Measurements from ENCODE around the gene MAST4. TPM values are rescaled to one million over a fixed set of nuclear protein-coding genes. Genes with fewer than 3 reads are reported as not detected.

Gene MAST4
- total and polyA plus RNA-seq, 2 donors = 17.0 to 18.8 TPM

- WGBS = 89% methylated on average over 2 of the region's 2 CpGs
- H3K4me3 ChIP-seq (ENCODE audit: low read length in 2 of 2) = no peak overlapping the region
- no peaks in the 10 kb centered on the region for H3K36me3 ChIP-seq (ENCODE audit: control insufficient read depth in 2 of 2, insufficient read depth in 2 of 2, low read length in 1 of 2)
- H3K27me3 ChIP-seq (ENCODE audit: control insufficient read depth in 2 of 2, insufficient read depth in 1 of 2, low read length in 1 of 2) = no peaks in the 10 kb centered on the region
- no peaks in the 10 kb centered on the region for H3K4me1 ChIP-seq (ENCODE audit: control insufficient read depth in 2 of 2, insufficient read depth in 2 of 2, low read length in 2 of 2)
- H3K9me3 ChIP-seq (ENCODE audit: control insufficient read depth in 2 of 2, insufficient read depth in 1 of 2, low read length in 1 of 2) = no peaks in the 10 kb centered on the region
- H3K27ac ChIP-seq (ENCODE audit: low read depth in 1 of 2, low read length in 1 of 2) = no peak overlapping the region
- no peak for DNase-seq (ENCODE audit: low read depth in 6 of 9, low spot score in 9 of 9)
These were observed 33.3 kb downstream of the MAST4 start for GRCh38 chr5:66629446-66629845.

GRCh38 chr5:66633754-66634153 is 37.6 kb downstream of the MAST4 start:
- Histone ChIP-seq H3K27me3 (ENCODE audit: control insufficient read depth in 2 of 2, insufficient read depth in 1 of 2, low read length in 1 of 2) (no peaks in the 10 kb centered on the region), H3K4me3 (ENCODE audit: low read length in 2 of 2) (no peak overlapping the region), H3K9me3 (ENCODE audit: control insufficient read depth in 2 of 2, insufficient read depth in 1 of 2, low read length in 1 of 2) (no peaks in the 10 kb centered on the region), H3K4me1 (ENCODE audit: control insufficient read depth in 2 of 2, insufficient read depth in 2 of 2, low read length in 2 of 2) (no peaks in the 10 kb centered on the region), H3K27ac (ENCODE audit: low read depth in 1 of 2, low read length in 1 of 2) (no peak overlapping the region), H3K36me3 (ENCODE audit: control insufficient read depth in 2 of 2, insufficient read depth in 2 of 2, low read length in 1 of 2) (no peaks in the 10 kb centered on the region)
- WGBS = 94% methylated on average over 3 of the region's 3 CpGs
- no peak for DNase-seq (ENCODE audit: low read depth in 6 of 9, low spot score in 9 of 9)

GRCh38 chr5:66634601-66635000 is 38.4 kb downstream of the MAST4 start:
- no peak overlapping the region for H3K4me3 ChIP-seq (ENCODE audit: low read length in 2 of 2)
- no peaks in the 10 kb centered on the region for H3K9me3 ChIP-seq (ENCODE audit: control insufficient read depth in 2 of 2, insufficient read depth in 1 of 2, low read length in 1 of 2)
- WGBS = 82% methylated on average over 3 of the region's 3 CpGs
- no peaks in the 10 kb centered on the region for H3K36me3 ChIP-seq (ENCODE audit: control insufficient read depth in 2 of 2, insufficient read depth in 2 of 2, low read length in 1 of 2)
- H3K27me3 ChIP-seq (ENCODE audit: control insufficient read depth in 2 of 2, insufficient read depth in 1 of 2, low read length in 1 of 2) = no peaks in the 10 kb centered on the region
- DNase-seq (ENCODE audit: low read depth in 6 of 9, low spot score in 9 of 9) = no peak
- no peak overlapping the region for H3K27ac ChIP-seq (ENCODE audit: low read depth in 1 of 2, low read length in 1 of 2)
- H3K4me1 ChIP-seq (ENCODE audit: control insufficient read depth in 2 of 2, insufficient read depth in 2 of 2, low read length in 2 of 2) = no peaks in the 10 kb centered on the region

- DNase-seq (ENCODE audit: low read depth in 6 of 9, low spot score in 9 of 9) = no peak
- no peaks in the 10 kb centered on the region for H3K36me3 ChIP-seq (ENCODE audit: control insufficient read depth in 2 of 2, insufficient read depth in 2 of 2, low read length in 1 of 2)
- no peak overlapping the region for H3K27ac ChIP-seq (ENCODE audit: low read depth in 1 of 2, low read length in 1 of 2)
- H3K4me1 ChIP-seq (ENCODE audit: control insufficient read depth in 2 of 2, insufficient read depth in 2 of 2, low read length in 2 of 2) = no peaks in the 10 kb centered on the region
- no peaks in the 10 kb centered on the region for H3K9me3 ChIP-seq (ENCODE audit: control insufficient read depth in 2 of 2, insufficient read depth in 1 of 2, low read length in 1 of 2)
- H3K4me3 ChIP-seq (ENCODE audit: low read length in 2 of 2) = no peak overlapping the region
- no peaks in the 10 kb centered on the region for H3K27me3 ChIP-seq (ENCODE audit: control insufficient read depth in 2 of 2, insufficient read depth in 1 of 2, low read length in 1 of 2)
- 96% methylated on average over 4 of the region's 4 CpGs for WGBS
These were observed 41.8 kb downstream of the MAST4 start for GRCh38 chr5:66637994-66638393.

- H3K4me3 ChIP-seq (ENCODE audit: low read length in 2 of 2) = no peak overlapping the region
- WGBS = 90% methylated on average over 1 of the region's 1 CpG
- no peak for DNase-seq (ENCODE audit: low read depth in 6 of 9, low spot score in 9 of 9)
- H3K36me3 ChIP-seq (ENCODE audit: control insufficient read depth in 2 of 2, insufficient read depth in 2 of 2, low read length in 1 of 2) = no peaks in the 10 kb centered on the region
- H3K4me1 ChIP-seq (ENCODE audit: control insufficient read depth in 2 of 2, insufficient read depth in 2 of 2, low read length in 2 of 2) = no peaks in the 10 kb centered on the region
- H3K27me3 ChIP-seq (ENCODE audit: control insufficient read depth in 2 of 2, insufficient read depth in 1 of 2, low read length in 1 of 2) = no peaks in the 10 kb centered on the region
- no peak overlapping the region for H3K27ac ChIP-seq (ENCODE audit: low read depth in 1 of 2, low read length in 1 of 2)
- H3K9me3 ChIP-seq (ENCODE audit: control insufficient read depth in 2 of 2, insufficient read depth in 1 of 2, low read length in 1 of 2) = no peaks in the 10 kb centered on the region
These were observed 42.8 kb downstream of the MAST4 start for GRCh38 chr5:66639037-66639436.

GRCh38 chr5:66642538-66642937 is 46.3 kb downstream of the MAST4 start:
- WGBS = 96% methylated on average over 3 of the region's 3 CpGs
- Histone ChIP-seq H3K9me3 (ENCODE audit: control insufficient read depth in 2 of 2, insufficient read depth in 1 of 2, low read length in 1 of 2) (no peaks in the 10 kb centered on the region), H3K36me3 (ENCODE audit: control insufficient read depth in 2 of 2, insufficient read depth in 2 of 2, low read length in 1 of 2) (no peaks in the 10 kb centered on the region), H3K27me3 (ENCODE audit: control insufficient read depth in 2 of 2, insufficient read depth in 1 of 2, low read length in 1 of 2) (no peaks in the 10 kb centered on the region), H3K27ac (ENCODE audit: low read depth in 1 of 2, low read length in 1 of 2) (no peak overlapping the region), H3K4me3 (ENCODE audit: low read length in 2 of 2) (no peak overlapping the region), H3K4me1 (ENCODE audit: control insufficient read depth in 2 of 2, insufficient read depth in 2 of 2, low read length in 2 of 2) (no peaks in the 10 kb centered on the region)
- no peak for DNase-seq (ENCODE audit: low read depth in 6 of 9, low spot score in 9 of 9)

- Histone ChIP-seq H3K27ac (ENCODE audit: low read depth in 1 of 2, low read length in 1 of 2) (no peak overlapping the region), H3K36me3 (ENCODE audit: control insufficient read depth in 2 of 2, insufficient read depth in 2 of 2, low read length in 1 of 2) (no peaks in the 10 kb centered on the region), H3K27me3 (ENCODE audit: control insufficient read depth in 2 of 2, insufficient read depth in 1 of 2, low read length in 1 of 2) (no peaks in the 10 kb centered on the region), H3K4me1 (ENCODE audit: control insufficient read depth in 2 of 2, insufficient read depth in 2 of 2, low read length in 2 of 2) (no peaks in the 10 kb centered on the region), H3K4me3 (ENCODE audit: low read length in 2 of 2) (no peak overlapping the region), H3K9me3 (ENCODE audit: control insufficient read depth in 2 of 2, insufficient read depth in 1 of 2, low read length in 1 of 2) (no peaks in the 10 kb centered on the region)
- DNase-seq (ENCODE audit: low read depth in 6 of 9, low spot score in 9 of 9) = no peak
These were observed 47.2 kb downstream of the MAST4 start for GRCh38 chr5:66643387-66643786.

GRCh38 chr5:66644111-66644510 is 47.9 kb downstream of the MAST4 start:
- Histone ChIP-seq H3K4me3 (ENCODE audit: low read length in 2 of 2) (no peak overlapping the region), H3K9me3 (ENCODE audit: control insufficient read depth in 2 of 2, insufficient read depth in 1 of 2, low read length in 1 of 2) (no peaks in the 10 kb centered on the region), H3K4me1 (ENCODE audit: control insufficient read depth in 2 of 2, insufficient read depth in 2 of 2, low read length in 2 of 2) (no peaks in the 10 kb centered on the region), H3K36me3 (ENCODE audit: control insufficient read depth in 2 of 2, insufficient read depth in 2 of 2, low read length in 1 of 2) (no peaks in the 10 kb centered on the region), H3K27ac (ENCODE audit: low read depth in 1 of 2, low read length in 1 of 2) (no peak overlapping the region), H3K27me3 (ENCODE audit: control insufficient read depth in 2 of 2, insufficient read depth in 1 of 2, low read length in 1 of 2) (no peaks in the 10 kb centered on the region)
- DNase-seq (ENCODE audit: low read depth in 6 of 9, low spot score in 9 of 9) = no peak

GRCh38 chr5:66645039-66645438 is 48.8 kb downstream of the MAST4 start:
- Histone ChIP-seq H3K27ac (ENCODE audit: low read depth in 1 of 2, low read length in 1 of 2) (no peak overlapping the region), H3K9me3 (ENCODE audit: control insufficient read depth in 2 of 2, insufficient read depth in 1 of 2, low read length in 1 of 2) (no peaks in the 10 kb centered on the region)
- WGBS = 96% methylated on average over 3 of the region's 3 CpGs

GRCh38 chr5:66646570-66646969 is 50.4 kb downstream of the MAST4 start:
- Histone ChIP-seq H3K9me3 (ENCODE audit: control insufficient read depth in 2 of 2, insufficient read depth in 1 of 2, low read length in 1 of 2) (no peaks in the 10 kb centered on the region), H3K4me3 (ENCODE audit: low read length in 2 of 2) (no peak overlapping the region), H3K27me3 (ENCODE audit: control insufficient read depth in 2 of 2, insufficient read depth in 1 of 2, low read length in 1 of 2) (no peaks in the 10 kb centered on the region), H3K27ac (ENCODE audit: low read depth in 1 of 2, low read length in 1 of 2) (no peak overlapping the region), H3K4me1 (ENCODE audit: control insufficient read depth in 2 of 2, insufficient read depth in 2 of 2, low read length in 2 of 2) (no peaks in the 10 kb centered on the region), H3K36me3 (ENCODE audit: control insufficient read depth in 2 of 2, insufficient read depth in 2 of 2, low read length in 1 of 2) (no peaks in the 10 kb centered on the region)
- 99% methylated on average over 2 of the region's 2 CpGs for WGBS
- no peak for DNase-seq (ENCODE audit: low read depth in 6 of 9, low spot score in 9 of 9)

More at GRCh38 chr5:66645039-66645438, 48.8 kb downstream of the MAST4 start:
- Histone ChIP-seq H3K4me1 (ENCODE audit: control insufficient read depth in 2 of 2, insufficient read depth in 2 of 2, low read length in 2 of 2) (no peaks in the 10 kb centered on the region), H3K4me3 (ENCODE audit: low read length in 2 of 2) (no peak overlapping the region), H3K27me3 (ENCODE audit: control insufficient read depth in 2 of 2, insufficient read depth in 1 of 2, low read length in 1 of 2) (no peaks in the 10 kb centered on the region), H3K36me3 (ENCODE audit: control insufficient read depth in 2 of 2, insufficient read depth in 2 of 2, low read length in 1 of 2) (no peaks in the 10 kb centered on the region)
- DNase-seq (ENCODE audit: low read depth in 6 of 9, low spot score in 9 of 9) = no peak
